HUDEP-2 (cell line): Measurements from ENCODE around the gene SLC47A2.
"Not testable (repeated sequence)": the region's sequence is repeated elsewhere in the genome, so short reads cannot be mapped to it uniquely, and the experiment has no call there.

Experiments used
- DNase-seq, 76 experiments: peaks; one replicate each; lab custom pipeline; 2025; ENCODE audit not compliant: unreplicated experiment in 76 of 76; lab: John Stamatoyannopoulos, UW

The SLC47A2 gene, protein sequence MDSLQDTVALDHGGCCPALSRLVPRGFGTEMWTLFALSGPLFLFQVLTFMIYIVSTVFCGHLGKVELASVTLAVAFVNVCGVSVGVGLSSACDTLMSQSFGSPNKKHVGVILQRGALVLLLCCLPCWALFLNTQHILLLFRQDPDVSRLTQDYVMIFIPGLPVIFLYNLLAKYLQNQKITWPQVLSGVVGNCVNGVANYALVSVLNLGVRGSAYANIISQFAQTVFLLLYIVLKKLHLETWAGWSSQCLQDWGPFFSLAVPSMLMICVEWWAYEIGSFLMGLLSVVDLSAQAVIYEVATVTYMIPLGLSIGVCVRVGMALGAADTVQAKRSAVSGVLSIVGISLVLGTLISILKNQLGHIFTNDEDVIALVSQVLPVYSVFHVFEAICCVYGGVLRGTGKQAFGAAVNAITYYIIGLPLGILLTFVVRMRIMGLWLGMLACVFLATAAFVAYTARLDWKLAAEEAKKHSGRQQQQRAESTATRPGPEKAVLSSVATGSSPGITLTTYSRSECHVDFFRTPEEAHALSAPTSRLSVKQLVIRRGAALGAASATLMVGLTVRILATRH

DNA sequence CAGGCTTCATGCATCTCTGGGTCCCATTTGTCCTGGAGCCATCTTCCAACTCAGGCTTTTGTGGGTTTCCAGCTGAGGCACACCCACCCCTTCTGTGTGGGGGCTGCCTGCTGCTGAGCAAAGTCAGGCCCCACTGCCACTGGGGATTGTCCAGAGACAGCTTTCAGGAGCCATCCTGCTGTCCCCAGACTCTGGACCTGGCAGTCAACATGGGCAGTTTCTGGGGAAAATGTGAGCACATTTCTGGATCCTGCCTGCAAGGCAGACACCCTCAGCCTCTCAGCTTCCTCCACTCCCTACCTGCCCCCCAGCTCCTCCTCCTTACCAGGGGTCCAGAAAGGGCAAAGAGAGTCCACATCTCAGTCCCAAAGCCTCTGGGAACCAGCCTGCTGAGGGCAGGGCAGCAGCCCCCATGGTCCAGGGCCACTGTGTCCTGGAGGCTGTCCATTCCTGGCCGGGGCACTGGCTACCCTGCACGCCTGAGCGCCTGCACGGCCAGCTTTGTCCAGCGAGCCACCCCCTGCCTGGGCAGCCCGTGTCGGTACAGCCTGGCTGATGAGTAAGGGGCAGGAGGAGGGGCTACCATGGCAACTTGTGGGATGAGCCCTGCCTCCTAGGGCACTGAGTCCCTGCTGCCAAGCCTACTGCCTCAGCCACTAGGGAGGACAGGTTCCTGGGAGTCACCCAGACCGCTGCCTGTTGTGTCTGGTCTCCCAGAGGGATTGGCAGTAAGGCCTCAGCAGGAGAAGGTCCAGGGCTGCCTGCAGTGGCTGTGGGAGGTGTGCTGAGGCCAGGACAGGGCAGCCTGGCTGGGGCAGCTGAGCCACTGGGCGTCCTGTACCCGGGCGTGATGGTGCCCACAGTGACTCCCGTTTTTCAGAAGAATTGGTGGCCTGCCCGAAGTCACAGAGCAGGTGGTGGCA is at the start of gene SLC47A2:
Gene SLC47A2, minus strand, starts transcription at position 477 of the 923 bp plus-strand sequence. Its CDS starts 29 bp downstream, at position 448.
- DNase-seq = no peak

DNA sequence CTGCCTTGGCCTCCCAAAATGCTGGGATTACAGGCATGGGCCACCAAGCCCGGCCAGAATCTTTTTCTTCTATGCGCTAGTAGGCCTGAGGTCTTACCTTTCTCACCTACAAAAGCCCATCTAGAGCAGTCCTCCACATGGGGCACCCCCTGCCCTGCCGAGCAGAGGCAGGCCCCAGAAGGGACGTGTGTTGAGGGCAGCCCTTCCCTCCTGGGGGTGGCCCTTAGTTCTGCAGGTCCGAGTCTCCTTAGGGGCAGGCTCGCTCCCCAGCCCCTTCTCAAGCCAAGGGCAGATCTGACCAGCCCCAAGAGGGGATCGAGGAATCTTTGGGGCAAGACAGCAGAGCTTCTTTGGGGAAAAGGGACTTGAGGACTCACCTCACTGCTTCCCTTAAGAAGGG is 49.6 kb upstream of the SLC47A2 start:
- DNase-seq = no peak

DNA sequence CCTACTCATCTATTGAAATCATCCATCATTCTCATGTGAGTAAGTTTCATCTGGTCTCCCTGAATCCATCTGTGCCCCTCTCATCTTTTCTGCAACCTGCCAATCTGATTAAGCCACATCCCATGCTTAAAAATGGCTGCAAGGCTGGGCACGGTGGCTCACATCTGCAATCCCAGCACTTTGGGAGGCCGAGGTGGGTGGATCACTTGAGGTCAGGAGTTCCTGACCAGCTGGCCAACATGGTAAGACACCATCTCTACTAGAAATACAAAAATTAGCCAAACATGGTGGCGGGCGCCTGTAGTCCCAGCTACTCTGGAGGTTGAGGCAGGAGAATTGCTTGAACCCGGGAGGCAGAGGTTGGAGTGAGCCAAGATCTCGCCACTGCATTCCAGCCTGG is 47.6 kb upstream of the SLC47A2 start:
- DNase-seq = not testable (repeated sequence)

DNA sequence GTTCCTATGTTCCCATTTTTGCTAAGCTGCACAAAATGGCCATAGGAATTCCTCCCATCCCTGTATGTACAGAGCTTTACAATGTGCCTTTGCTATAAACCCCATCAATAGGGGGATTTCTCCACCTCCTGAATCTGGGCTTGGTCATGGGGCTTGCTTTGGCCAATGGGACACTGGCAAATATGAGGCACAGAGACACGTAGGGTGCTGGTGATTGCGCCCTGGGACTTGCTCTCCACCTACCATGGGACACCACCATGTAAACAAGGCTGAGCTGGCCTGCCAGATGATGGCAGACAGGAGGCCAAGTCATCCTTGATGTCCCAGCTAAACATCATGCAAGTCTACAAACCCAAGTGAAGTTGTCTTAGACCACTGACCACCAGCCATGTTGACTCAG is 47.0 kb upstream of the SLC47A2 start:
- DNase-seq = no peak

DNA sequence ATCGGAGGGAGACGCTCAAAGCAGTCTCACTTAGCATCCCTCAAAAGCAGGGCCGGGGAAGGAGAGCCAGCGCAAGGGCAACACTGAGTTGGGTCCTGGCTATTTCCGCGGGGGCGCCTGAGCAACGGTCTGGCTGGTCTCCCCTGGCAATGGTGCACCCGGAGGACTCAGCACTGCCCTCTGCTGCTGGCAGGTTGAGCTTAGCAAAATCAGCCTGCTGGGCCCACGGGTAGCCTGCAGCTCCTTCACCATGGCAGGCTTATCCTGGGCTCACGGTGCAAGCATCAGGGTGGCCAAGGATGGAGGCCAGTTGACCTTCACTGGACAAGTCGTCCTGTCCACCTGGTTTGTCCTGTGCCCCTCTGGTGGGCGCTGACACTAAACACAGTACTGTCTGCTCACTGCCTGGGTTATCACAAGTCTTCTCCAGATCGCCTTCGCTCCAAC is 46.2 kb upstream of the SLC47A2 start:
- DNase-seq = peak in 46 of 76 experiments; percentile 4 to 66 (median 30)

DNA sequence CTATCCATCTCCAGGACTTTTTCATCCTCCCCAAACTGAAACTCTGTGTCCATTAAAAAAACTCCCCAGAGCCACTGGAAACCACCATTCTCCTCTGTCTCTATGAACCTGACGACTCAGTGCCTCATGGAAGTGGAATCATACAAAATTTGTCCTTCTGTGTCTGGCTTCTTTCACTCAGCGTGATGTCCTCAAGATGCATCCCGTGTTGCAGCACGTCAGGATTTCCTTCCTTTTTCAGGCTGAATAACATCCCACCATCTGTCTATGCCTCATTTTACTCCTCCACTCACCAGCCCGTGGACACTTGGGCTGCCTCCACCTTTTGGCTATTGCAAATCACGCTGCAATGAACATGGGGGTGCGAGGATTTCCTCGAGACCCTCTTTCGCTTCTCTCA is 44.4 kb upstream of the SLC47A2 start:
- DNase-seq = no peak

DNA sequence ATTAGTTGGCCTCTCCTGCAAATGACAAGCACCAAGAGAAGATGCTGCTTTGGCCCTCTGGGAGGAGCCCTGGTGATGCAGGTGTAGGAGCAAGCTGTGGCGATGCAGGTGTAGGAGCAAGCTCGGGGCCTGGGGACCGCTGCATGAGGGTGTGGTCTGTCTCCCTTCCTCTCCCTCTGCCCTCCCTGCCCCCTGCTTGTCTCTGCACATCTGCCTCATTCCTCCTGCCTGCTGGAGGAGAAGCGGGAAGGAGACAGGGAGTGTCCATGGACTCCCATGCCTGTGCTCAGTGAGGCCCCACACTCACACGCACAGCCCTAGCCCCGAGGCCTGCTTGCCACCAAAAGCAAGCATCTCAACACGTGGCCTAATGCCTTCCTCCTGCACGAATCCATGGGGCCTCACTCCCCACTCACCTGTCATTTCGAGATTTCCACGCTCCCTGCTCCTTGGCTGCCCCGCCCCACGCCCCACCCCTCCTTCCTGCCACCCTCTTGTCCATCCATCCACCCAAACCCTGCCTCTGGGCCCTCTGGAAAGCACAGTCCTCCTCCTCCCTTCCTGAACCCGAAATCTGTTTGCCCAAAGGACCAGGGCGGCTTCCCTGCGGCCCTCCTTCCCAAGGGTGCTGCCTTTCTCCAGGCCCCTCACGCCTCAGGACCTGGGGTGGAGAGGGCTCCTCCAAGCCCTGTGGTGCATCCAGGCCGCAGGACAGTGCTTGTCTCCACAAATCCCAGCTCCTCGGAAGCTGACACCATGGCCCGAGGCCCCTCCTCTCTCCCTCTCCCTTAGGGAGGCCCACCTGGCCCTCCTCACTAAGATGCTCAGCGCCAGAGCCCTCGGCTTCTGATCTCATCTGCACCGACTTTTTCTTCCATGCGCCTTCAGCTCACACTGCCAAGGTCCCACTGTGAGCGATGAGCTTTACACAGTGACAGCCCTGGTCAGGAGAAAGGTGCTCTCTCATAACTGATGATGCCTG is 43.5 kb upstream of the SLC47A2 start:
- no peak for DNase-seq

DNA sequence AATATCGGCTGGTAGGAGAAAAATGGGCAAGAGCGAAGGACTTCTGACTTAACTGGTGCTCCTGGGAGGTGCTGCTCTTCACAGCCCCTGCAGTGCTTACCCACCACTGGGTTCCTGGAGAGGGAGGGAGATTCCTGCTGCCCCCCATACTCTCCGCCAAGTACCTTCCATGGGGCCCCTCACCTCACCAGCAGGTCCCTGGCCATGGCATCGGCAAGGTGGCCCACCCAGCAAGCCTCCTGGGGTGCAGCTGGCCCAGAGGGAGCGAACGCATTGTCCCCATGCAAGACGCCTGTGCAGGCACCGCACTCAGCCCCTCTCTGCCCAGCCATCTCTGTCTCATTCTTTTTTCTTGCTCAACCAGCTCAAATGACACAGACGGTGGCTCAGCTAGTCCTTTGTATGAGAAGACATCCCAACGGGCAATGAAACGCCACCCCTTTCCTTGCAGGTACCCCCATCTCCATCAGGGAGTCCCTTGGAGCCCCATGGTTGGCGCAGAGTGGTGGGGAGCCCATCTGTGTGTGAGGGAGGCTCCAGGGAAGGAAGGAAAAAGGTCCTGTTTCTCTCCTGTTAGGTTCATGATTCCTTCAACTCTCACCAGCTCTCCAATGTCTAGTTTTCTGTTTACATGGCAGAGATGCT is 41.3 kb upstream of the SLC47A2 start:
- no peak for DNase-seq

DNA sequence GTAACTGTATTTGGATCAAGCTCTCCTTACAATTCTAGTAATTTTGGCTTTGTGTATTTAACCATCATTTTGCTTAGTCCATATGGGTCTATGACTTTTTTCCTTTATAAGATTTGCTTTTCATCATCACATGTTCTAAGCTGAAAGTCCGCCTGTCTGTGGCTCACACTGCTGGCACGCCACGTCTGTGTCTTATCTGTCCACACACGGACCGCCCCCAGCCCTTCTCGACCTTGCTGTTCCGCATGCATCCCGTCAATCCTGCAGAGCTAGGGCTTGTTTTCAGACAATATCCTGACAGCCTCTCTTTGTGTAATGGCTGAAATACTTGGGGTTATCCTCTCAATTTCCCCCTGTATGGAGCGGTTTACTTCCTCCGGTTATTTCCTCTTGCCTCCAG is 40.2 kb upstream of the SLC47A2 start:
- no peak for DNase-seq

DNA sequence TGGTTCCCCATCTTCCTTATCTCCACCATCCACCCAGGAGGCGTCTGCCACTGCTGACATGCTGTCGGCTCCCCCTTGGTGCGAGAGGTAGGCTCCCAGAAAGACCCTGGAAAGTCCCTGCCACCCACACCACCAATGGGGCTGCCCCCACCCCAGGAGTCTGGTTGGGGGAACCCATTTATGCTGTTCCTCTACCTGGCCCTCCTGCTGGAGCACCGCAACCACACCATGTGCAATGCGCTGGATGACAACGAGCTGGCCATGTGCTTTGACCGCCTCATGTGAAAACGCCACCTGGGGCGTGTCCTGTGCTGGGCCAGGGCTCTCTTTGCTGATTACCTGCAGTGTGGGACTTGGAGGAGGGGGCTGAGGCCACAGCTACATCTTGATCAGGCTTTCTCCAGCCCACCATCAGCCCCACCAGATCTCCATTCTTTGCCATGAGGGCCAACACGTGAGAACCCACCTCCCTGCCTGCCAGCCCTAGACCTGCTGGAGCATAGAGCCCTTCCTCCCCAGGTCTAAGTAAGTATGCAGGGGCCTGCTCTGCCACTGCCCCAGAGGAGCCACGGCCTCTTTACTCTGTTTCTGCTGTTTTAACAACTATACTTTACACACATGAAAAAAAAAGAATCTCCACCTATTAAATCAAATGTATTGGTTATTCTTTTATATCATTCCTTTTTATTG is 39.6 kb upstream of the SLC47A2 start:
- DNase-seq = no peak

DNA sequence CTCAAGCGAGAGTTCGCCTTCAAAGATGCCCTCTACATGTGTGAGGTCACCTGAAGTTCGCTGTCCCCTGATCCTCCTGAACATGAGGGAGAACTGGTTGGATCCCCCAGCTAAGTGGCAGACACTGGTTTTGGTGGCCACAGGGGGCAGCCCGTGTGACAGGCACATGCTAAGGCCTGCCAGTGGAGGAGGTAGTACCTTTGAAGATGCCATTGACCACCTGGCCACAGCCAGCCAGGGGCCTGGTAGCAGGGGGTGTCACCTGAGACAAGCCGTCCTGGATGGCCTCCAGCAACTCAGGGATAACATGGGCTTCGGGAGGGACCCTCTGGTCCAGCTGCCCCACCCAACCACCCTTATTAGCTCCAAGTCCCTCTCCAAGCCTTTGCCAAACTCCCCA is 39.0 kb upstream of the SLC47A2 start:
- no peak for DNase-seq

DNA sequence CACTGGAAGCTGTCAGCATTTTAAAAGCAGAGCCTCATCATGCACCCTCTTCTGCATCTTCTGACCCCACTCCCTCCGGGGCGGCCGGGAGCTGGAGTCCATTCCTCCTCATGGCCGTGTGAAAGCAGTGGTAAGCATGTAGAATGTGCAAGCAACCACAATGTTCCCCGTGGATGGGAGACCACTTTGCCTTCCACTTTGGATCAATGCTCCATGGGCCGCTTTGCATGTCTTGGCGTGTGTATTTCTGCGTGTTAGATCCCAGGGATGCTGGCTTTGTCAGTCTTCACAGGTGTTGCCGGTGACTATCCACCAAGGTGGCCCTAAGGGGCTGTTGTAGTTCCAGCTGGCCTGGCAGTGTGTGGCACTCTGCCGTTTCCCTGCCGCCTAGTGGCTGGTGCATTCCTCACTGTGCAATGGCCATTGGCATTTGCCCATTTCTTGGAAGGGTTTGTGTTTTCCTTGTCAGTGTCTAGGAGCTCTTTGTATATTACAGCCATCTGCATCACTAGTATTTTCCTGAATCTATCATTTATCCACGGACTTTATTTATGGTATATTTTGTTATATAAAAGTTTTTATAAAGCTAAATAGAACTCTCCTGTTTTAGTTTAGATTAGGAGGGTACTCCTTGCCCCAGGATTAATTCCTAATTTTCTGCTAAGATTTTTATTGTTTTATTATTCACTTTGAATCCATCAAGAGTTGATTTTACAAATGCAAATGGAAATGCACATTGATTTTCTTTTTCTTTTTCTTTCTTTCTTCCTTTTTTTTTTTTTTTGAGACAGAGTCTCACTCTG is 37.5 kb upstream of the SLC47A2 start:
- DNase-seq = peak in 10 of 76 experiments; percentile 1 to 16 (median 7)

DNA sequence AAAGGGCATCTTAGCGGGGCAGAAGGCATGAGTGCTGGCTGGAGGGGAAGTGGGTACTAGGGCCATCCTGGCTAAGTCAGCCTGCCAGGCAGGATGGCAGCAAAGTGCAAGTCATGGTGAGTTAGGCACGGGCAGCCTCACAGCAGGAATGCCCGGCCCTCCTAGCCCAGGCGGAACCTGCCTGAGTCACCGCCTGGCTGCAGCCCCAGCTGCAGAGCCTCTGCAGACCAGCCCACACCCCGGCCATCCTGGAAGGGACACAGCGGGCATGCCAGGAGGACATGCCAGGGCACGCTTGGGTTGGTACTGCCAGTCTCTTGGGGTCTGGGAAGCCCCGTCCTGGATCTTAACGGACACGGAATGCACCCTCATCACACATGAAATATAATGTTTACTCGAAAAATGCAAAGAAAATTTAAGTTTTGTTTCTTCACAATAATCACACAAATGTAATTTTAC is 36.7 kb upstream of the SLC47A2 start:
- peak in 39 of 76 experiments; percentile 4 to 64 (median 33) for DNase-seq

DNA sequence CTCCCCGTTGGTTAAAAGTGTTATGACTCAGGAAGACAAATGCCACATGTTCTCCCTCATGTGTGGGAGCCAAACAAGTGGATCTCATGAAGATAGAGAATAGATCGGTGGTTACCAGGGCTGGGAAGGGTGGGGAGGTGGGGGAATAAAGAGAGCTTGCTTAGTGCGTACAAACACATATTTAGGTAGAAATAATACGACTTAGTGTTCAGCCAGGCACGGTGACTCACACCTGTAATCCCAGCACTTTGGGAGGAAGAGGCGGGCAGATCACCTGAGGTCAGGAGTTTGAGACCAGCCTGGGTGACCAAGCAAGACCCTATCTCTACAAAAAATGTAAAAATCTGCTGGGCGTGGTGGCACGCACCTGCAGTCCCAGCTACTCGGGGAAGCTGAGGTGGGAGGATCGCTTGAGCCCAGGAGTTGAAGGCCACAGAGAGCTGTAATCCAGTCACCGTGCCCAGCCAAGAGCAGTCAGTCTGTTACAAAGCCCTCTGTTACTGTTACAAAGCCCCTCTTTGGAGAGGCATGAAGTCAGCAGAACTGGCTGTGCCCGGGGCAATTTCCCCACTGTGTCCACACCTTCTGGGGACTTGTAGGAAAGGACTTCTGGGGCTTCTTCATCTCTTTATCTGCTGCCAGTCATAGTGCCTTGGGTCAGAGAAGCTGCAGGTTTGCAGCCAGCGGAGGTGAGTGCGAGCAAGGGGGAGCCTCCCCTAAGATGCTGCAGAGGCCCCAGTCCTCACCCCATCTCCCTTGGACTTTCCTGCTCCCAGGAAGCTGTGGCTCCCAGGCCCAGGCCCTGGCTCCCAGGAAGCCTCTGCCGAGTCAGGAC is 36.0 kb upstream of the SLC47A2 start:
- DNase-seq = no peak

DNA sequence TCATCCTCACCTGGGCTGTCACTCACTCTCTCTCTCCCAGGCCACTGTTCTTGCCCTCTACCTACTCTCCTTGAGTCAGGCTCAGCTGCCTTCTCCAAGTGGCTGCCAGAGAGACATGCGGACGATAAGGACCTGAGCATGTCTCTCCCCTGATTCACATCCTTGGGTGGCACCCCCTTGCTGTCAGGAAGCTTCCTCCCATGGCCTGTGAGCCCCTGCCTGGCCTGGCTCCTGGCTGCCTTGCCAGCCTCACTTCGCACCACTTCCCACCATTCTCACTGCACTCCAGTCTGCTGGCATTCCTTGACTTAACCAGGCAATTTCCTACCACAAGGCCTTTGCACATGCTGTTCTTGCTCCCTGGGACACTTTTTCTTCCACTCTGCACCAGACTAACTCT is 34.5 kb upstream of the SLC47A2 start:
- DNase-seq = no peak

DNA sequence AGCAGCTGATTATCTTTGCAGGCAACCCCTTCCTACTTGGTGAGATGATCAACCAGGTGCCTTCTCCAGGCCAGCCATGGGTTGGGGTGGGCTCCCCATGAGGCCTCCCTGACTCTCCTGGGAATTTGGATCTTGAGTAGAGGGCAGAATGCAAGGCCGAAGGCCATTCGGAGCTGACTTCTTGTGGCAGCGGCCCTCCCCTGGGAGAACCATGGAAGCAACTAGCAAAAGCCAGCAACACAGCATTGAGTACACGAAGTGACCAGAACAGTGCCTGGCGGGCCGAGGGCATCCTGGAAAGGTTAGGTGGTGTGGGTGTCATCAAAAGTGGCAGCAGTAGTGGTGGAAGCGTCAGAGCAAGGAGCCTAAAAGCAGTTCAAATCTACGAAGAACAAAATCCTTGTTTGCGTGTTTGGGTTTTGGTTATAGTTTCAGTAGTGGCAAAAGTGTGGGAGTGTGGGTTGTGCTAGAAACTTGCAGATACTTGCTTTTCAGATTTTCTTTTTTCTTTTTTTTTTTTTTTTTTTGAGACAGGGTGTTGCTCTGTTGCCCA is 33.7 kb upstream of the SLC47A2 start:
- no peak for DNase-seq

DNA sequence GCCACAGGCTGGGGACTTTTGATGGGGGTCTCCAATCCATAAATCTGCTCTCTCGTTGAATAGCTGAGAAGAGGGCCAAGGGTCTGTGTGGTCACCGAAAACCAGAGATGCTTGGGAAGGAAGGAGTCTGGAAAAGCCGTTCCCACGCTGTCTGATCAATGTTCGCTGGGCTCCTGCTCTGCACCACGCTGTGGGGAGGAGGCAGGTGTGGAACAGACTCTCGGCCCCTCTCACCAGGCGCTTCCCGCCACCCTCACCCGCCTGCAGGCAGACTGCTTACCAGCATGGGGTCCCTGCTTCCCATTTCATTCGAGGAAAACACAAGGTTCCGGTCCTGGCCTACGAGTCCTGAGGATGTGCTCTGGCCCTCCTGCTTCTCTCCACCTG is 32.4 kb upstream of the SLC47A2 start:
- no peak for DNase-seq
